Measurements from ENCODE around the gene ESF1.
A peak's percentile ranks its signal among the peaks of the same experiment; 100 is the strongest.

DNA sequence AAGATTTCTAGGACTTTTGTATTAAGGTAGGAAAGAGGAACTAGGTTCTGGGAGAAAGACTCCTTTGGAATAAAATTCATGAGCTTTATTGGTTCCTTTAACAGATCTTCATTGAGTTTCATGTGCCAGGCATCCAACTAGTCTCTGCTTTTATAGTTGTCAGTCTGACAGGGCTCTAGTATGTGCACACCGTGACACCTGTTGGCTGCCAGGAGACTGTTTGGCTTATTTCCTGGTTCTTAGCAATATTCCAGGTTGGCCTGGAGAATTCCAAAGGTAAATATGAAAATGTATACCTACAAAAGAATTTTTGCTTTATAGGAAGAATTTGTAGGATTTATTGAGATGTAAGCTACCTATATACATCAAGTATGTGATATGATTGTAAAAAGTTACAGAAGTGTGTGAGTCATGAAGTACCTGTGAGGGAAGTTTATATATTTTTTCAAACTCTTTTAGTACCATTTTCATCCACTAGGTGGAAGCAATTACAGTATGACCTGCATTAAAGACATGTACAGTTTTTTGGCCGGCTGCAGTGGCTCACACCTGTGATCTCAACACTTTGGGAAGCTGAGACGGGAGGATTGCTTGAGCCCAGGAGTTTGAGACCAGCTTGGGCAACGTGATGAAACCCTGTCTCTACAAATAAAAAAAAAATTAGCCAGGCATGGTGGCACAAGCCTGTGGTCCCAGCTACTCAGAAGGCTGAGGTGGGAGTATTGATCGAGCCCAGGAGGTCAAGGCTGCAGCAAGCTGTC is 35.3 kb upstream of the ESF1 start:
- TF ChIP-seq ATF2 (IDR thresholded peaks at IDR 0.05; ENCODE audit: low read length) (no peak), TAF7 (optimal IDR thresholded peaks at IDR 0.05; ENCODE audit: borderline replicate concordance, low read depth, low read length) (no peak), SRF (IDR thresholded peaks at IDR 0.05; ENCODE audit: low read depth, low read length) (no peak), POLR2A (IDR thresholded peaks at IDR 0.05; ENCODE audit: control extremely low read depth in 1 of 2, low read depth in 2 of 2, low read length in 2 of 2) (no peak), POLR2AphosphoS5 (IDR thresholded peaks at IDR 0.05; ENCODE audit: low read depth, low read length) (no peak), CHD2 (IDR thresholded peaks at IDR 0.05; ENCODE audit: low read length) (no peak), CBX5 (IDR thresholded peaks at IDR 0.05; ENCODE audit: low read depth, low read length) (no peak), RAD21 (IDR thresholded peaks at IDR 0.05 in 1 of 2, conservative IDR thresholded peaks at IDR 0.05 in 1 of 2; ENCODE audit: low read depth in 2 of 2, low read length in 2 of 2) (peak; percentile 61), BACH1 (IDR thresholded peaks at IDR 0.05; ENCODE audit: low read length) (no peak), POU5F1 (IDR thresholded peaks at IDR 0.05; ENCODE audit: low read depth, low read length) (no peak), EZH2 (IDR thresholded peaks at IDR 0.05; ENCODE audit: low read depth, low read length, severe bottlenecking) (no peak), CBX8 (IDR thresholded peaks at IDR 0.05; ENCODE audit: borderline replicate concordance, low read depth, low read length) (no peak)
- TF ChIP-seq, protein P1, sequence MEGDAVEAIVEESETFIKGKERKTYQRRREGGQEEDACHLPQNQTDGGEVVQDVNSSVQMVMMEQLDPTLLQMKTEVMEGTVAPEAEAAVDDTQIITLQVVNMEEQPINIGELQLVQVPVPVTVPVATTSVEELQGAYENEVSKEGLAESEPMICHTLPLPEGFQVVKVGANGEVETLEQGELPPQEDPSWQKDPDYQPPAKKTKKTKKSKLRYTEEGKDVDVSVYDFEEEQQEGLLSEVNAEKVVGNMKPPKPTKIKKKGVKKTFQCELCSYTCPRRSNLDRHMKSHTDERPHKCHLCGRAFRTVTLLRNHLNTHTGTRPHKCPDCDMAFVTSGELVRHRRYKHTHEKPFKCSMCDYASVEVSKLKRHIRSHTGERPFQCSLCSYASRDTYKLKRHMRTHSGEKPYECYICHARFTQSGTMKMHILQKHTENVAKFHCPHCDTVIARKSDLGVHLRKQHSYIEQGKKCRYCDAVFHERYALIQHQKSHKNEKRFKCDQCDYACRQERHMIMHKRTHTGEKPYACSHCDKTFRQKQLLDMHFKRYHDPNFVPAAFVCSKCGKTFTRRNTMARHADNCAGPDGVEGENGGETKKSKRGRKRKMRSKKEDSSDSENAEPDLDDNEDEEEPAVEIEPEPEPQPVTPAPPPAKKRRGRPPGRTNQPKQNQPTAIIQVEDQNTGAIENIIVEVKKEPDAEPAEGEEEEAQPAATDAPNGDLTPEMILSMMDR (IDR thresholded peaks at IDR 0.05; ENCODE audit: control extremely low read depth in 1 of 3, insufficient read depth in 1 of 3, low read depth in 1 of 3, low read length in 3 of 3) = peak in 2 of 3 experiments; percentile 52 to 53; a peak in 2 of 4 replicates

All from H1 (cell line).